Measurements from ENCODE around the gene ATG10.

DNA sequence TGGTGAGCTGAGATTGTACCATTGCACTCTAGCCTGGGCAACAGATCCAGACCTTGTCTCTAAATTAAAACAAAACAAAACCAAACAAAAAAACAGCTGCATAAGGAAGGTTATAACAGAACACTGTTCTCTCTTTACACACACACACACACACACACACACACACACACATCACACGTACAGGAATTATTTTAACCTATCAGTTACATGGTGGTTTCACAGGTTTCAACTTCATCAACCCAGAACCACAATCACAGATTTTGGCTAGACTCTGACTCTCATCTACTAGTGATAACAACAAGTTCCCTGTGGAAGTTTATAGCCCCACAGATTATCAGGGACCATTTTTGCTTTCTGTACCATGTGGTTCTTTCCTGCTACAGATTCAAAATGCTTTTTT is 246.1 kb downstream of the ATG10 start:
- TF ChIP-seq, protein P1, sequence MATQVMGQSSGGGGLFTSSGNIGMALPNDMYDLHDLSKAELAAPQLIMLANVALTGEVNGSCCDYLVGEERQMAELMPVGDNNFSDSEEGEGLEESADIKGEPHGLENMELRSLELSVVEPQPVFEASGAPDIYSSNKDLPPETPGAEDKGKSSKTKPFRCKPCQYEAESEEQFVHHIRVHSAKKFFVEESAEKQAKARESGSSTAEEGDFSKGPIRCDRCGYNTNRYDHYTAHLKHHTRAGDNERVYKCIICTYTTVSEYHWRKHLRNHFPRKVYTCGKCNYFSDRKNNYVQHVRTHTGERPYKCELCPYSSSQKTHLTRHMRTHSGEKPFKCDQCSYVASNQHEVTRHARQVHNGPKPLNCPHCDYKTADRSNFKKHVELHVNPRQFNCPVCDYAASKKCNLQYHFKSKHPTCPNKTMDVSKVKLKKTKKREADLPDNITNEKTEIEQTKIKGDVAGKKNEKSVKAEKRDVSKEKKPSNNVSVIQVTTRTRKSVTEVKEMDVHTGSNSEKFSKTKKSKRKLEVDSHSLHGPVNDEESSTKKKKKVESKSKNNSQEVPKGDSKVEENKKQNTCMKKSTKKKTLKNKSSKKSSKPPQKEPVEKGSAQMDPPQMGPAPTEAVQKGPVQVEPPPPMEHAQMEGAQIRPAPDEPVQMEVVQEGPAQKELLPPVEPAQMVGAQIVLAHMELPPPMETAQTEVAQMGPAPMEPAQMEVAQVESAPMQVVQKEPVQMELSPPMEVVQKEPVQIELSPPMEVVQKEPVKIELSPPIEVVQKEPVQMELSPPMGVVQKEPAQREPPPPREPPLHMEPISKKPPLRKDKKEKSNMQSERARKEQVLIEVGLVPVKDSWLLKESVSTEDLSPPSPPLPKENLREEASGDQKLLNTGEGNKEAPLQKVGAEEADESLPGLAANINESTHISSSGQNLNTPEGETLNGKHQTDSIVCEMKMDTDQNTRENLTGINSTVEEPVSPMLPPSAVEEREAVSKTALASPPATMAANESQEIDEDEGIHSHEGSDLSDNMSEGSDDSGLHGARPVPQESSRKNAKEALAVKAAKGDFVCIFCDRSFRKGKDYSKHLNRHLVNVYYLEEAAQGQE (IDR thresholded peaks at IDR 0.05; ENCODE audit: borderline replicate concordance) = no peak
- no peak for TF ChIP-seq EZH2 (IDR thresholded peaks at IDR 0.05; ENCODE audit: borderline replicate concordance, insufficient read depth, low read length, poor library complexity, severe bottlenecking)
- TF ChIP-seq TAF1 (IDR thresholded peaks at IDR 0.05; ENCODE audit: low read depth) = no peak
- TF ChIP-seq, protein P2, sequence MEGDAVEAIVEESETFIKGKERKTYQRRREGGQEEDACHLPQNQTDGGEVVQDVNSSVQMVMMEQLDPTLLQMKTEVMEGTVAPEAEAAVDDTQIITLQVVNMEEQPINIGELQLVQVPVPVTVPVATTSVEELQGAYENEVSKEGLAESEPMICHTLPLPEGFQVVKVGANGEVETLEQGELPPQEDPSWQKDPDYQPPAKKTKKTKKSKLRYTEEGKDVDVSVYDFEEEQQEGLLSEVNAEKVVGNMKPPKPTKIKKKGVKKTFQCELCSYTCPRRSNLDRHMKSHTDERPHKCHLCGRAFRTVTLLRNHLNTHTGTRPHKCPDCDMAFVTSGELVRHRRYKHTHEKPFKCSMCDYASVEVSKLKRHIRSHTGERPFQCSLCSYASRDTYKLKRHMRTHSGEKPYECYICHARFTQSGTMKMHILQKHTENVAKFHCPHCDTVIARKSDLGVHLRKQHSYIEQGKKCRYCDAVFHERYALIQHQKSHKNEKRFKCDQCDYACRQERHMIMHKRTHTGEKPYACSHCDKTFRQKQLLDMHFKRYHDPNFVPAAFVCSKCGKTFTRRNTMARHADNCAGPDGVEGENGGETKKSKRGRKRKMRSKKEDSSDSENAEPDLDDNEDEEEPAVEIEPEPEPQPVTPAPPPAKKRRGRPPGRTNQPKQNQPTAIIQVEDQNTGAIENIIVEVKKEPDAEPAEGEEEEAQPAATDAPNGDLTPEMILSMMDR (IDR thresholded peaks at IDR 0.05; ENCODE audit: poor library complexity, severe bottlenecking) = no peak
- TF ChIP-seq MXI1 (conservative IDR thresholded peaks at IDR 0.05; ENCODE audit: poor library complexity, severe bottlenecking) = no peak
- TF ChIP-seq POLR2AphosphoS5 (IDR thresholded peaks at IDR 0.05) = no peak
- no peak for TF ChIP-seq EP300 (conservative IDR thresholded peaks at IDR 0.05; ENCODE audit: poor library complexity, severe bottlenecking)

All from neural cell (in vitro differentiated cells).